Hypothalamus (tissue), 51 donors: ENCODE results near the gene BCAS3.
"Not testable (repeated sequence)": the region's sequence is repeated elsewhere in the genome, so short reads cannot be mapped to it uniquely, and the experiment has no call there.

Source experiments
- DNase-seq, 51 donors: peaks; one replicate each; lab custom pipeline; 2025; lab: John Stamatoyannopoulos, UW

BCAS3 gene

GRCh38 chr17:60916043-60916442 lies 238.4 kb downstream of the BCAS3 start:
- no peak for DNase-seq

DNA sequence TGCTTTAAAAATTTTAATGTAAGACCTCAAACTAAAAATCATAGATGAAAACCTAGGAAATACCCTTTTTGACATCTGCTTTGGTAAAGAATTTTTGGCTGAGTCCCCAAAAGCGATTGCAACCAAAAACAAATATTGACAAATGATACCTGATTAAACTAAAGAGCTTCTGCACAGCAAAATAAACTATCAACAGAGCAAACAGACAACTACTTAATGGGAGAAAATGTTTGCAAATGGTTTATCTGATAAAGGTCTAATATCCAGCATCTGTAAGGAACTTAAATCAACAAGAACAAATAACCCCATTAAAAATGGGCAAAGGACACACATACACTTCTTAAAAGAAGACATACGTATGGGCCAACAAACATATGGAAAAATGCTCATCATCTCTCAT lies 242.5 kb downstream of the BCAS3 start:
- no peak for DNase-seq

- no peak for DNase-seq
Measured at GRCh38 chr17:60923000-60923399, 245.3 kb downstream of the BCAS3 start.

DNA sequence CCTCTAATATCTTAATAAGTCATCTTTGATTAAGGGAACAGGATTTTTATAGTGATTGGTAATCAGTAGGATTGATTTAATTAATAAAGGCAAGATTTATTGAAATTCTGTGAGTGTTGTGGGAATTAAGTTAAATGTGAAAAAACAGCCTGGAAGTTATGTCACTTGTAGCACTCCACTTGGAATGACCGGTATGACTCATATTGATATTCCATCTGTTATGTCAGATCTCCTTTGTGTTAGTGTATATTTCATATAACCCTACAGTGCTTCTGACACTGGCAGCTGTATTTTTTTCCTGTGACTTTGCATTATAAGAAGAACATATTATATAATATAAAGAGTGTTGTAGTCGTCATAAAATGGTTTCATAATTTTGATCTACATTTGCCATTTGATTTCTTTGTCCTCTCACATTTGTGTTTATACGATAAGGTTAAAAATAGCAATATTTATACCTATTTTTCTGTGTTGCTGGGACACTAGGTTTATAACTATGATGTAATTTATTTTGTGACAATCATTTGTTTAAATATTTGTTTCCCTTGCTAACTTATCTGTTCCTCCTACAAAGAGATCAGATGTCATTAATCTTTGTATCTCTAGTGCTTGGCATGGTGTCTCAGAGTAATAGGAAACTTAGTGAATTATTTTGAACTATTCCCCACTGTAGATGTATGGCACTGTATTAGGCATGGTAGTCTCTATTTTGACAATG lies 249.0 kb downstream of the BCAS3 start:
- DNase-seq = no peak

DNA sequence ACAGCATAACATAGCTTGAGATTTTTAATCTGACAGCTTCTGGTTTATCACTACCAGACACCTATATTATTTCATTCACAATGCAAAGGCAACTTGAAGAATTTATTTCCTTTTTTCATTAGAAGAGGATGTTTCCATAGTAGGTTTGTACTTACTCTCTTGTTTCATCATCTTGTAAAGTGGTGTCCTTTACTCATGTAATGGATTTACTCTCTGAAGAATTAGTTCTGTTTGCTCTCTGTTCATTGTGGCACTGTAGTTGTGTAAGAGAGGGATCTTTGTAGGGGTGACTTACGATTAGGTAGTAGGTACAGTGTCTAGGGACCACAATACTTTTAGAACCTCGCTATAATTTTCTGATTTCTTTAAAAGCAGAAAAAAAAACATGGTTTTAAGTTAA lies 256.1 kb downstream of the BCAS3 start:
- DNase-seq = no peak

GRCh38 chr17:60934723-60935122 lies 257.1 kb downstream of the BCAS3 start:
- DNase-seq = no peak

- not testable (repeated sequence) for DNase-seq
Measured at GRCh38 chr17:60935991-60936390, 258.3 kb downstream of the BCAS3 start.

DNA sequence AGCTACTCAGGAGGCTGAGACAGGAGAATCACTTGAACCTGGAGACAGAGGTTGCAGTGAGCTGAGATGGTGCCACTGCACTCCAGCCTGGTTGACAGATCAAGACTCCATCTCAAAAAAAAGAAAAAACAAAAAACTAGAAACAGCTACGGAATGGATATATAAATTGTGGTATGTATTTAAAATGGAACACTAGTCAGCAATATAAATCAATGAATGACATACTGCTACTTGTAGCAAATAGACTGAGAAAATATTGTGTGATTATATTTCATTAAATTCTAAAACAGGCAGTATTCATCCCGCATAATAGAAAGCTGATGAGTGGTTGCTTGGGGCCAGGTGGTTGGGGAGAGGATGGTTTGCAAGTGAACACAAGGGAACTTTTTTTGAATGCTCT lies 261.7 kb downstream of the BCAS3 start:
- no peak for DNase-seq

- DNase-seq = no peak
Measured at GRCh38 chr17:60941028-60941427, 263.4 kb downstream of the BCAS3 start.

- DNase-seq = no peak
Measured at GRCh38 chr17:60941571-60941970, 263.9 kb downstream of the BCAS3 start.

DNA sequence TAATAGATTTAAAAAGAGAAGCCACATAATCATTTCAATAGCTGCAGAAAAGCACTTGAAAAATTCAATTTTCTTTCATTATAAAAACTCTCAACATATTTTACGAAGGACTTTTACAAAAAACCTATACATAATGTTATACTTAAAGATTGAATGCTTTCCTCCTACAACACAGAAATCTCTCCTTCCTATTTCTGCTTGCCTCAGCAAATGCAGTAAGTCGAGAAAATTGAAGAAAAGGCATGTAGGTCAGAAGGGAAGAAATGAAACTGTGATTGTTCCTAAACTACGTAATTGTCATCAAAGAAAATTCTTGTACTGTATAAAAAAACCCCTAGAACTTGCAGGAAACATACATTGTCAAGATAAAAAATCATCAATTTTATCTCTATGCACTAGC lies 267.1 kb downstream of the BCAS3 start:
- DNase-seq = no peak

DNA sequence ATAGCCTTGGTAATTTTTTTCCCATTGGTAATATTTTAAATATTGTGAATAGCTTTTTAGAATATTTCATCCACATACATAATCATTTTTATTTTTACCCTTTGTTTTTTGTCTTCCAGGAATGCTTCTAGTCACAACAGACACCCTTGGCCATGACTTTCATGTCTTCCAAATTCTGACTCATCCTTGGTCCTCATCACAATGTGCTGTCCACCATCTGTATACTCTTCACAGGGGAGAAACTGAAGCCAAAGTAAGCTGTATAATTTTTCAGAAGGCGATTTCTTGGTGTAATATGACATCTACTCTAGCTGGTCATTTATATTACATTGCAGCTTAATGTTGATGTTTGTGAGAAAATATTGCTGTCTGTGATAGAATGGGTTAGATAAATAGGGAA lies 269.4 kb downstream of the BCAS3 start:
- no peak for DNase-seq

- no peak for DNase-seq
Measured at GRCh38 chr17:60947543-60947942, 269.9 kb downstream of the BCAS3 start.

DNA sequence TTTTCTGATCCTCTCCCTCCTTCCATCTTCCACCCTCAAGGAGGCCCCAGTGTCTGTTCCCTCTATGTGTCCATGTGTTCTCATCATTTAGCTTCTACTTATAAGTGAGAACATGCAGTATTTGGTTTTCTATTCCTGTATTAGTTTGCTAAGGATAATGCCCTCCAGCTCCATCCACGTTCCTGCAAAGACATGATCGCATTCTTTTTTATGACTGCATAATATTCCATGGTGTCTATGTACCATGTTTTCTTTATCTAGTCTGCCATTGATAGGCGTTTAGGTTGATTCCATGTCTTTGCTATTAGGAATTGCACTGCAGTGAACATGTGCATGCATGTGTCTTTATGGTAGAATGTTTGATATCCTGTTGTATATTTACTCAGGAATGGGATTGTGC lies 275.1 kb downstream of the BCAS3 start:
- no peak for DNase-seq

DNA sequence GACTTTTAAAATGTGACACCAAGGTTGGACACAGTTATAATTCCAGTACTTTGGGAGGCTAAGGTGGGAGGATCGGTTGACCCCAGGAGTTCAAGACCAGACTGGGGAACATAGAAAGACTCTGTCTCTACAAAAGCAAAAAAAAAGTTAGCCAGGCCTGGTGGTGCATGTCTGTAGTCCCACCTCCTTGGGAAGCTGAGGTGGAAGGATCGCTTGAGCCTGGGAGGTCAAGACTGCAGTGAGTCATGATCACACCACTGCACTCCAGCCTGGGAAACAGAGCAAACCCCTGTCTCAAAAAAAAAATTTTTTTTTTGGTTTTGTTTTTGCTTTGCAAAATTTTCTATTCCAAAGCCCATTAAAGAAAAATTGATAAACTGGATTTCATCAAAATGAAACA lies 281.4 kb downstream of the BCAS3 start:
- DNase-seq = no peak

- DNase-seq = no peak
Measured at GRCh38 chr17:60959696-60960095, 282.0 kb downstream of the BCAS3 start.

- no peak for DNase-seq
Measured at GRCh38 chr17:60960398-60961065, 282.9 kb downstream of the BCAS3 start.

DNA sequence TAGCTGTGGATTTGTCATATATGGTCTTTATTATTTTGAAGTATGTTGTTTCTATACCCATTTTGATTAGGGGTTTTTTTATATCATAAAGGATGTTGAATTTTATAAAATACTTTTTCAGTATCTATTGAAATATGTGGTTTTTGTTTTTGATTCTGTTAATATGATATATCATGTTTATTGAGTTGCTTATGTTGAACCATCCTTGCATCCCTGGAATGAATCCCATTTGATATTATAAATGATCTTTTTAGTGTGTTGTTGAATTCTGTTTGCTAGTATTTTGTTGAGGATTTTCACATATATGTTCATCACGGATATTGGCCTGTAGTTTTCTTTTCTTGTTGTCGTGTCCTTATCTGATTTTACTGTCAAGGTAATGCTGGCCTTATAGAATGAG lies 286.5 kb downstream of the BCAS3 start:
- no peak for DNase-seq

DNA sequence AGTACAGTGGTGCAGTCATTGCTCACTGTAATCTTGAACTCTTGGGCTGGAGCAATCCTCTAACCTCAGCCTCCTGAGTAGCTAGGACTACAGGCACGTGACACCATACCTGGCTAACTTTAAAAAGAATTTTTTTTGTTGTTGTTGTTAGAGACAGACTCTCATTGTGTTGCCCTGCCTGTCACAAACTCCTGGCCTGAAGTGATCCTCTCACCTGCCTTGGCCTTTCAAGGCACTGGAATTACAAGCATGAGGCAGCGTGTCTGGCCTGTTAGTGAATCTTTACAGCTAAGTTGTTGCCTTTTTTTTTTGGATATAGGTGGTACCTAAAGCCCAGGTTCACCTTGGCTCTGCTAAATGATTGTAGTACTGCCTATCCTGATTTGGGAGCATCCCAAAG lies 290.6 kb downstream of the BCAS3 start:
- no peak for DNase-seq

DNA sequence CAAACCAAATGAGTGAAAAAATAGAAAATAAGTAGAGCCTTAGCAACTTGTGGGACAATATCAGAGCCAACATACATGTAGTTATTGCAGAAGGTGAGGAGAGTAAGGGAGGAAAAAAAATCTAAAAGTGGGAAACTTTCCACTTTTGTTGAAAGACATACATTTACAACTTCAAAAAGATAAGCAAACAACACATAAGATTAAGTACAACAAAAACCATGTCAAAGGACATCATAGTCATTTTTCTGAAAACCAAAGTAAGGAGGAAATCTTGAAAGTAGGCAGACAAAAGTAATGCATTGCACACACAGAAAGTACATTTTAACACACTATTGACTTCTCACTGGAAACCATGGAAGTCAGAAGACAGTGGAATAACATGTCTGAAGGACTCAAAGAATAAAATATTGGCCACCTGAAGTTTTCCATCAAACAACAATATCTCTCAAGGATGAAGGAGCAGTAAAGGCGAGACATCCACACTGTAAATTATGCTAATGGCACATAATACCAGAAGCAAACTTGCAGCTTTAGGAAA lies 291.9 kb downstream of the BCAS3 start:
- DNase-seq = no peak

- no peak for DNase-seq
Measured at GRCh38 chr17:60970741-60971140, 293.1 kb downstream of the BCAS3 start.
